Panc1 (cell line): ENCODE results near the gene ATP11A. TPM values are rescaled to one million over a fixed set of nuclear protein-coding genes. Genes with fewer than 3 reads are reported as not detected.

ENCODE experiments used
- ATAC-seq: fragments of 200-7000 bp; cut with Tn5 transposase; 2 replicates; pipeline ENCODE4 v1.9.1; 2020; ENCODE audit warnings: mild to moderate bottlenecking, moderate library complexity
- BruUV-seq: library from RNA; stranded (reverse); fragments of 400-500 nt; replicated peaks from 2 replicates; lab custom pipeline; 2021; lab: Mats Ljungman, UMichigan
- CTCF ChIA-PET: fragments of 300-600 bp; sonication (Branson Sonifier 250); formaldehyde crosslinking; loops from one replicate; lab custom pipeline; 2022; ENCODE audit warnings: antibody characterized with exemption; lab: Charles Lee
- POLR2A ChIA-PET: fragments of 300-600 bp; sonication (Branson Sonifier 250); formaldehyde crosslinking; loops from one replicate; lab custom pipeline; 2022; ENCODE audit warnings: antibody characterized with exemption; lab: Charles Lee
- DNase-seq: peaks from one replicate; pipeline ENCODE4 v3.0.0-alpha.2; 2010; ENCODE audit warnings: low read depth, low spot score
- H3K27ac ChIP-seq: 2 replicates; pipeline ENCODE4 v1.5.1; 2011; ENCODE audit warnings: mild to moderate bottlenecking, low read length, inconsistent platforms
- H3K27me3 ChIP-seq: fragments of 200-500 bp; sonication (Bioruptor generic); 2 replicates; pipeline ENCODE4 v1.6.0; 2014; ENCODE audit warnings: low read length, inconsistent platforms; ENCODE audit not compliant: control insufficient read depth, insufficient read depth
- H3K36me3 ChIP-seq: fragments of 200-500 bp; sonication (Bioruptor generic); 2 replicates; pipeline ENCODE4 v1.5.1; 2014; ENCODE audit warnings: inconsistent platforms, mild to moderate bottlenecking, low read length, moderate library complexity; ENCODE audit not compliant: control insufficient read depth, insufficient read depth
- H3K4me1 ChIP-seq: 2 replicates; pipeline ENCODE4 v1.5.1; 2011; ENCODE audit warnings: inconsistent platforms, mild to moderate bottlenecking, low read length, moderate library complexity; ENCODE audit not compliant: control insufficient read depth, insufficient read depth
- H3K4me3 ChIP-seq, 2 experiments: 2 replicates each; pipeline ENCODE4 v1.5.1; 2011 to 2012; ENCODE audit warnings: low read depth in 2 of 2, low read length in 2 of 2, mild to moderate bottlenecking in 2 of 2, inconsistent platforms in 1 of 2, moderate library complexity in 1 of 2
- H3K9me3 ChIP-seq: fragments of 200-500 bp; sonication (Bioruptor generic); 2 replicates; pipeline ENCODE4 v1.5.1; 2014; ENCODE audit warnings: low read depth, mild to moderate bottlenecking, inconsistent platforms, low read length, moderate library complexity; ENCODE audit not compliant: control insufficient read depth, insufficient read depth
- POLR2AphosphoS5 ChIP-seq: IDR thresholded peaks from 2 replicates; pipeline ENCODE4 v1.6.1; 2012; ENCODE audit warnings: mild to moderate bottlenecking, low read depth, low read length, moderate library complexity
- SIN3A ChIP-seq: IDR thresholded peaks from 2 replicates; pipeline ENCODE4 v1.6.1; 2012; ENCODE audit warnings: low read depth, mild to moderate bottlenecking, low read length, moderate library complexity, borderline replicate concordance; ENCODE audit not compliant: insufficient read depth
- TCF7L2 ChIP-seq: IDR thresholded peaks from 2 replicates; pipeline ENCODE4 v1.6.1; 2011; ENCODE audit warnings: mild to moderate bottlenecking, low read depth, low read length, inconsistent platforms
- in situ Hi-C: cut with HindIII; loops from 2 replicates; pipeline ENCODE4 v1.10.0; 2016; ENCODE audit warnings: low sequenced_read_pairs, low pct_unique_long_range_greater_than_20kb
- intact Hi-C: fragments of 100-400 bp; cut with micrococcal nuclease; formaldehyde crosslinking; loops from one replicate; pipeline ENCODE4 v1.10.0; 2022; ENCODE audit not compliant: unreplicated experiment
- total RNA-seq: library from RNA; stranded (reverse); gene quantifications from one replicate; pipeline ENCODE4 v1.2.1, GENCODE V29; 2021; ENCODE audit not compliant: unreplicated experiment
- TF ChIP-seq, protein P1 (sequence below): fragments of 450-650 bp; IDR thresholded peaks from 2 replicates; pipeline ENCODE4 v1.5.1; 2017; ENCODE audit warnings: mild to moderate bottlenecking
- TF ChIP-seq, protein P2 (sequence below), 2 experiments: IDR thresholded peaks; 2 replicates each; pipeline ENCODE4 v1.6.1; 2011 to 2012; ENCODE audit warnings: low read depth in 2 of 2, control low read depth in 1 of 2, low read length in 1 of 2, mild to moderate bottlenecking in 1 of 2, moderate library complexity in 1 of 2; ENCODE audit not compliant: insufficient read depth in 1 of 2

Gene ATP11A
- total RNA-seq, 1 experiment from 2014 or later, result 85.8 TPM

DNA sequence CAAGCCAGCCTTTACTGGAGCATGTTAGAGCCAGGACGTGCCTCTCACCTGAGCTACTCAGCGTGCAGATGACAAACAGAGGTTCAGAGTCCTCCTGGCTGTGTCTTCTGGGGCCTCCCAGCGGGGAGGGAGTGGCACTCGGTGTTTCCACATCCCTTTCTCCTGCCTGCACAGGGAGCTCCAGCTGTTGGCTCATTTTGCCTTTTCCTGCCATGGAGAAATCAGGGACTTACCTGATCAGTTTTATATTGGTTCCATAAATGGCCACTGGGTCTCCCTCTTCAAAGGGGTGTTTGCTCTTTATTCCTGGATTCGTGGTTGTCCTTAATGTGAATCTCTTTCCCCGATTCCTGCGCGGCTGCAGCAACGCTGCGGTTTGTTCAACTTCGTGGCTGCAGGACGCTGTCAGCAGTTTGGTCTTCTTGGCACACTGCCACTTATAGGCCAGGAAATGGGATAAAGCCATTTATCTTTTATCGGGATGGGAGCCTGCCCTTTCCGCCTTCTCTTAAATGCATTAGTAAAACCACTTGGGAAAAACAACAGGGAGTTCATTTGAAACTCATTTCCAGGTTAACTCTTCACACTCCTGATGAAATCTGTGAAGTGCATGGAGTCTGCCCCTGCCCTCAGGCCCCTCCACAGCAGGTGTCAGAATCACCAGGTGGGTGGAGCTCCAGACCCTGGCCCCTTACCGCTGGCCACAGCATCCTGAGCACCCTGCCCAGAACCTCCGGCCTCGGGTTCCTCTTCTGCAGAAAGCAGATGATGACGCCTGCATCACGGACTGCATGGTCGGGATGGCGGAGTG lies 239.3 kb downstream of the ATP11A start:
- H3K36me3 ChIP-seq, result no peaks in the 10 kb centered on the region
- in situ Hi-C loops, result no loop called here
- ATAC-seq (no peak), DNase-seq (no peak)
- POLR2A ChIA-PET, result no interaction called here
- H3K4me1 ChIP-seq, result no peaks in the 10 kb centered on the region
- intact Hi-C loops, result no loop called here
- CTCF ChIA-PET, result no interaction called here
- no peak overlapping the region for H3K4me3 ChIP-seq
- H3K27ac ChIP-seq, result no peak overlapping the region
- peaks cover 2% of the 10 kb centered on the region; the same call in 1 of the 2 replicates for H3K27me3 ChIP-seq
- TF ChIP-seq TCF7L2, result no peak
- TF ChIP-seq POLR2AphosphoS5, result no peak
- TF ChIP-seq, protein P1, sequence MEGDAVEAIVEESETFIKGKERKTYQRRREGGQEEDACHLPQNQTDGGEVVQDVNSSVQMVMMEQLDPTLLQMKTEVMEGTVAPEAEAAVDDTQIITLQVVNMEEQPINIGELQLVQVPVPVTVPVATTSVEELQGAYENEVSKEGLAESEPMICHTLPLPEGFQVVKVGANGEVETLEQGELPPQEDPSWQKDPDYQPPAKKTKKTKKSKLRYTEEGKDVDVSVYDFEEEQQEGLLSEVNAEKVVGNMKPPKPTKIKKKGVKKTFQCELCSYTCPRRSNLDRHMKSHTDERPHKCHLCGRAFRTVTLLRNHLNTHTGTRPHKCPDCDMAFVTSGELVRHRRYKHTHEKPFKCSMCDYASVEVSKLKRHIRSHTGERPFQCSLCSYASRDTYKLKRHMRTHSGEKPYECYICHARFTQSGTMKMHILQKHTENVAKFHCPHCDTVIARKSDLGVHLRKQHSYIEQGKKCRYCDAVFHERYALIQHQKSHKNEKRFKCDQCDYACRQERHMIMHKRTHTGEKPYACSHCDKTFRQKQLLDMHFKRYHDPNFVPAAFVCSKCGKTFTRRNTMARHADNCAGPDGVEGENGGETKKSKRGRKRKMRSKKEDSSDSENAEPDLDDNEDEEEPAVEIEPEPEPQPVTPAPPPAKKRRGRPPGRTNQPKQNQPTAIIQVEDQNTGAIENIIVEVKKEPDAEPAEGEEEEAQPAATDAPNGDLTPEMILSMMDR, result no peak
- TF ChIP-seq, protein P2, sequence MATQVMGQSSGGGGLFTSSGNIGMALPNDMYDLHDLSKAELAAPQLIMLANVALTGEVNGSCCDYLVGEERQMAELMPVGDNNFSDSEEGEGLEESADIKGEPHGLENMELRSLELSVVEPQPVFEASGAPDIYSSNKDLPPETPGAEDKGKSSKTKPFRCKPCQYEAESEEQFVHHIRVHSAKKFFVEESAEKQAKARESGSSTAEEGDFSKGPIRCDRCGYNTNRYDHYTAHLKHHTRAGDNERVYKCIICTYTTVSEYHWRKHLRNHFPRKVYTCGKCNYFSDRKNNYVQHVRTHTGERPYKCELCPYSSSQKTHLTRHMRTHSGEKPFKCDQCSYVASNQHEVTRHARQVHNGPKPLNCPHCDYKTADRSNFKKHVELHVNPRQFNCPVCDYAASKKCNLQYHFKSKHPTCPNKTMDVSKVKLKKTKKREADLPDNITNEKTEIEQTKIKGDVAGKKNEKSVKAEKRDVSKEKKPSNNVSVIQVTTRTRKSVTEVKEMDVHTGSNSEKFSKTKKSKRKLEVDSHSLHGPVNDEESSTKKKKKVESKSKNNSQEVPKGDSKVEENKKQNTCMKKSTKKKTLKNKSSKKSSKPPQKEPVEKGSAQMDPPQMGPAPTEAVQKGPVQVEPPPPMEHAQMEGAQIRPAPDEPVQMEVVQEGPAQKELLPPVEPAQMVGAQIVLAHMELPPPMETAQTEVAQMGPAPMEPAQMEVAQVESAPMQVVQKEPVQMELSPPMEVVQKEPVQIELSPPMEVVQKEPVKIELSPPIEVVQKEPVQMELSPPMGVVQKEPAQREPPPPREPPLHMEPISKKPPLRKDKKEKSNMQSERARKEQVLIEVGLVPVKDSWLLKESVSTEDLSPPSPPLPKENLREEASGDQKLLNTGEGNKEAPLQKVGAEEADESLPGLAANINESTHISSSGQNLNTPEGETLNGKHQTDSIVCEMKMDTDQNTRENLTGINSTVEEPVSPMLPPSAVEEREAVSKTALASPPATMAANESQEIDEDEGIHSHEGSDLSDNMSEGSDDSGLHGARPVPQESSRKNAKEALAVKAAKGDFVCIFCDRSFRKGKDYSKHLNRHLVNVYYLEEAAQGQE (IDR thresholded peaks at IDR 0.05; ENCODE audit: insufficient read depth in 1 of 2, low read depth in 2 of 2, low read length in 1 of 2), result no peak
- no peak for TF ChIP-seq SIN3A
- H3K9me3 ChIP-seq, result no peaks in the 10 kb centered on the region
- no TSS peak for BruUV-seq

DNA sequence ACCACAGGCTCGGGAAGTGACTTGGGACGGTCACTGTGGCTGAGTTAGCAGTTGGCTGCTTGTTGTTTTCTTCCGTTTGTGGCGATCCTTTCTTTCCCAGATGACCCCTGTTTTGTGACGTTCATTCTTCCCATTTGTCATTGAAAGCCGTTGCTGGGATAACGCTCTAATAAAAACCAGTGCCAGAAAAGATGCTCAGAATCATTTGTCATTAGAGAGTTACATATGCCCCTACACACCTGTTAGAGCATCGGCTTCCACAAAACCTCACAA lies 239.9 kb downstream of the ATP11A start:
- Histone ChIP-seq H3K9me3 (no peaks in the 10 kb centered on the region), H3K4me3 (no peak overlapping the region), H3K27ac (no peak overlapping the region), H3K27me3 (peaks cover 2% of the 10 kb centered on the region; the same call in 1 of the 2 replicates), H3K36me3 (no peaks in the 10 kb centered on the region), H3K4me1 (no peaks in the 10 kb centered on the region)
- TF ChIP-seq POLR2AphosphoS5, result no peak
- TF ChIP-seq TCF7L2, result no peak
- no peak for TF ChIP-seq SIN3A
- TF ChIP-seq, protein P1, result no peak
- TF ChIP-seq, protein P2 (IDR thresholded peaks at IDR 0.05; ENCODE audit: insufficient read depth in 1 of 2, low read depth in 2 of 2, low read length in 1 of 2), result no peak
- no peak for ATAC-seq
- POLR2A ChIA-PET, result no interaction called here
- CTCF ChIA-PET, result no interaction called here
- in situ Hi-C loops, result no loop called here
- intact Hi-C loops, result no loop called here
- BruUV-seq, result no TSS peak
- DNase-seq, result no peak
